ENCODE results near the gene DAZAP2. TPM values are rescaled to one million over a fixed set of nuclear protein-coding genes. Genes with fewer than 3 reads are reported as not detected.
A peak's percentile ranks its signal among the peaks of the same experiment; 100 is the strongest.

Gene DAZAP2
- total RNA-seq, 1 experiment from 2014 or later: 57.4 TPM

- BruUV-seq (replicated peaks): no TSS peak
- ATAC-seq: no peak
- no peaks in the 10 kb centered on the region for H3K9me3 ChIP-seq (ENCODE audit: low read length)
- intact Hi-C loops (cut with micrococcal nuclease): no loop called here
- DNase-seq: no peak
- no peaks in the 10 kb centered on the region for H3K36me3 ChIP-seq (ENCODE audit: low read depth, low read length)
- H3K4me1 ChIP-seq (ENCODE audit: insufficient read depth, low read length): 0 out of 2 replicates have a peak, but pooled peaks cover 5% of the 10 kb centered on the region
- peak overlapping the region; percentile 83 for H3K4me2 ChIP-seq (ENCODE audit: low read length)
- TF ChIP-seq CTCF (conservative IDR thresholded peaks at IDR 0.05; ENCODE audit: low read depth, low read length): no peak
- TF ChIP-seq EZH2phosphoT487 (IDR thresholded peaks at IDR 0.05; ENCODE audit: borderline replicate concordance, low read length): no peak
- no peak for TF ChIP-seq EZH2 (IDR thresholded peaks at IDR 0.05; ENCODE audit: low read length, unreplicated experiment)
- H3K4me3 ChIP-seq (ENCODE audit: low read length): peak overlapping the region; percentile 80
- no peaks in the 10 kb centered on the region for H4K20me1 ChIP-seq (ENCODE audit: low read length)
- no peaks in the 10 kb centered on the region for H3K9me2 ChIP-seq (replicated peaks; ENCODE audit: low read length)
- peaks cover 10% of the 10 kb centered on the region for H3K79me2 ChIP-seq (ENCODE audit: low read length)
- peak overlapping the region; percentile 68 for H2AFZ ChIP-seq (ENCODE audit: low read length)
- H3K27me3 ChIP-seq (ENCODE audit: low read length): no peaks in the 10 kb centered on the region
- H3K9ac ChIP-seq (ENCODE audit: low read length): no peak overlapping the region
- H3K27ac ChIP-seq (ENCODE audit: low read length): no peak overlapping the region
- POLR2A ChIA-PET (ENCODE audit: unreplicated experiment): interaction anchor here (0.6 kb wide), 5 partner anchors 20 to 271 kb away, joined by 3 to 16 read pairs (median 5); no protein-coding TSS in a partner anchor
- CTCF ChIA-PET: no interaction called here
- H3F3A ChIP-seq (ENCODE audit: low read length, unreplicated experiment): no peaks in the 10 kb centered on the region
These were observed 553 bp upstream of the DAZAP2 start for GRCh38 chr12:51238037-51238509.

- no peak overlapping the region for H3K9ac ChIP-seq (ENCODE audit: low read length)
- H3K27ac ChIP-seq (ENCODE audit: low read length): no peak overlapping the region
- ChIA-PET POLR2A (ENCODE audit: unreplicated experiment) (no interaction called here), CTCF (interaction anchor here (0.6 kb wide), 1 partner anchor 12 kb away, joined by 8 read pairs; no protein-coding TSS in a partner anchor)
- peaks cover 10% of the 10 kb centered on the region for H3K79me2 ChIP-seq (ENCODE audit: low read length)
- no peaks in the 10 kb centered on the region for H3K9me3 ChIP-seq (ENCODE audit: low read length)
- no peak overlapping the region for H2AFZ ChIP-seq (ENCODE audit: low read length)
- BruUV-seq (replicated peaks): no TSS peak
- H3K27me3 ChIP-seq (ENCODE audit: low read length): no peaks in the 10 kb centered on the region
- no peaks in the 10 kb centered on the region for H3K9me2 ChIP-seq (replicated peaks; ENCODE audit: low read length)
- H3K4me1 ChIP-seq (ENCODE audit: insufficient read depth, low read length): 0 out of 2 replicates have a peak, but pooled peaks cover 5% of the 10 kb centered on the region
- no peak for TF ChIP-seq EZH2phosphoT487 (IDR thresholded peaks at IDR 0.05; ENCODE audit: borderline replicate concordance, low read length)
- no peak for TF ChIP-seq EZH2 (IDR thresholded peaks at IDR 0.05; ENCODE audit: low read length, unreplicated experiment)
- TF ChIP-seq CTCF (conservative IDR thresholded peaks at IDR 0.05; ENCODE audit: low read depth, low read length): no peak
- H3K36me3 ChIP-seq (ENCODE audit: low read depth, low read length): no peaks in the 10 kb centered on the region
- peak; percentile 12 for DNase-seq
- H4K20me1 ChIP-seq (ENCODE audit: low read length): no peaks in the 10 kb centered on the region
- no peak overlapping the region for H3K4me3 ChIP-seq (ENCODE audit: low read length)
- ATAC-seq: no peak
- intact Hi-C loops (cut with micrococcal nuclease): no loop called here
- no peaks in the 10 kb centered on the region for H3F3A ChIP-seq (ENCODE audit: low read length, unreplicated experiment)
- H3K4me2 ChIP-seq (ENCODE audit: low read length): no peak overlapping the region
These were observed 2.3 kb downstream of the DAZAP2 start for GRCh38 chr12:51240971-51241370.

GRCh38 chr12:51242120-51242519, 3.5 kb downstream of the DAZAP2 start:
- Histone ChIP-seq H2AFZ (ENCODE audit: low read length) (no peak overlapping the region), H3K36me3 (ENCODE audit: low read depth, low read length) (no peaks in the 10 kb centered on the region), H3K79me2 (ENCODE audit: low read length) (peaks cover 10% of the 10 kb centered on the region), H3K4me3 (ENCODE audit: low read length) (no peak overlapping the region), H3K27me3 (ENCODE audit: low read length) (no peaks in the 10 kb centered on the region), H3K4me2 (ENCODE audit: low read length) (no peak overlapping the region), H4K20me1 (ENCODE audit: low read length) (no peaks in the 10 kb centered on the region), H3K9me2 (replicated peaks; ENCODE audit: low read length) (no peaks in the 10 kb centered on the region), H3F3A (ENCODE audit: low read length, unreplicated experiment) (no peaks in the 10 kb centered on the region), H3K9ac (ENCODE audit: low read length) (no peak overlapping the region), H3K9me3 (ENCODE audit: low read length) (no peaks in the 10 kb centered on the region), H3K27ac (ENCODE audit: low read length) (no peak overlapping the region), H3K4me1 (ENCODE audit: insufficient read depth, low read length) (0 out of 2 replicates have a peak, but pooled peaks cover 5% of the 10 kb centered on the region)
- ChIA-PET CTCF (no interaction called here), POLR2A (ENCODE audit: unreplicated experiment) (no interaction called here)
- TF ChIP-seq EZH2phosphoT487 (IDR thresholded peaks at IDR 0.05; ENCODE audit: borderline replicate concordance, low read length): no peak
- no peak for TF ChIP-seq CTCF (conservative IDR thresholded peaks at IDR 0.05; ENCODE audit: low read depth, low read length)
- no peak for TF ChIP-seq EZH2 (IDR thresholded peaks at IDR 0.05; ENCODE audit: low read length, unreplicated experiment)
- no TSS peak for BruUV-seq (replicated peaks)
- ATAC-seq (no peak), DNase-seq (no peak)
- intact Hi-C loops (cut with micrococcal nuclease): no loop called here

Data from PC-3 (cell line).